GM19025 (cell line): Measurements from ENCODE around the gene ARHGAP19.

Source experiments
- ATAC-seq: cut with Tn5 transposase; IDR thresholded peaks from one replicate; pipeline ENCODE4 v1.9.1; 2021; ENCODE audit warnings: mild to moderate bottlenecking, low read depth, moderate library complexity; ENCODE audit not compliant: unreplicated experiment

The ARHGAP19 gene

GRCh38 chr10:97174276-97174775, 118.1 kb downstream of the ARHGAP19 start:
- ATAC-seq = no peak

GRCh38 chr10:97173036-97173435, 119.4 kb downstream of the ARHGAP19 start:
- no peak for ATAC-seq
